ENCODE data around the gene ZFYVE26.

GRCh38 chr14:67762051-67762450, 54.3 kb downstream of the ZFYVE26 start:
- TF ChIP-seq CTCF (IDR thresholded peaks at IDR 0.05) (no peak), EP300 (IDR thresholded peaks at IDR 0.05; ENCODE audit: low read depth) (no peak), POLR2A (IDR thresholded peaks at IDR 0.05) (no peak), POLR2AphosphoS5 (IDR thresholded peaks at IDR 0.05) (no peak)
